HG03342 (cell line): ENCODE data around the gene FANCM.
"Not testable (repeated sequence)": the region's sequence is repeated elsewhere in the genome, so short reads cannot be mapped to it uniquely, and the experiment has no call there.

Experiments
- ATAC-seq: cut with Tn5 transposase; IDR thresholded peaks from one replicate; pipeline ENCODE4 v1.9.1; 2021; ENCODE audit warnings: mild to moderate bottlenecking, moderate library complexity; ENCODE audit not compliant: unreplicated experiment

Gene FANCM

DNA sequence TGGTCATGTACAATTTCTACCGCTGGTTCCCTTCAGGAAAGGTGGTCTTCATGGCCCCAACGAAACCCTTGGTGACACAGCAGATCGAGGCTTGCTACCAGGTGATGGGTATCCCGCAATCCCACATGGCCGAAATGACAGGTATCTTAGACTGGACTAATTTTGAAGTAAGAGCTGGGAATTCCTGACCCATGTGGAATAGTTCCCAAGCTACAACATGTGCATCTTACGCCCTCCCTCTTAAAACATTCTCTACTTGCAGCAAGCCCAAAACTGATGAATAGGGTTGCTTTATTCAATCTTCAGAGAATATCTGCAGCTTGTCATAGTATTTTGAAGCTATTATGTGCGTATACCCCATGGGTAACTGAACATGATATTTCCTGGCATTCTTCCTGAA, 669 bp downstream of the FANCM start:
- no peak for ATAC-seq

DNA sequence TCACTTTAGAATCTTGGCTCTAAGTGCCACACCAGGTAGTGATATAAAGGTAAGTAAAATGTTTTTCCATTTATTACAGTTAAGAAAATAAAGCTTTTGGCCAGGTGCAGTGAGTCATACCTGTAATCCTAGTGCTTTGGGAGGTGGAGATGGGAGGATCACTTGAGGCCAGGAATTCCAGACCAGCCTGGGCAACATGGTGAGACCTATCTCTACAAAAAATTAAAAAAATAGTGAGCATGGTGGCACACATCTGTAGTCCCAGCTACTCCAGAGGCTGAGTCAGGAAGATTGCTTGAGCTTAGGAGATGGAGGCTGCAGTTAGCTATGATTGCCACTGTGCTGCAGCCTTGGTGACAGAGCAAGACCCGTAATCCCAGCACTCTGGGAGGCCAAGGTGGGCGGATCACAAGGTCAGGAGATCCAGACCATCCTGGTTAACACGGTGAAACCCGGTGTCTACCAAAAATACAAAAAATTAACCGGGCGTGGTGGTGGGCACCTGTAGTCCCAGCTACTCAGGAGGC, 5.0 kb downstream of the FANCM start:
- ATAC-seq = no peak

DNA sequence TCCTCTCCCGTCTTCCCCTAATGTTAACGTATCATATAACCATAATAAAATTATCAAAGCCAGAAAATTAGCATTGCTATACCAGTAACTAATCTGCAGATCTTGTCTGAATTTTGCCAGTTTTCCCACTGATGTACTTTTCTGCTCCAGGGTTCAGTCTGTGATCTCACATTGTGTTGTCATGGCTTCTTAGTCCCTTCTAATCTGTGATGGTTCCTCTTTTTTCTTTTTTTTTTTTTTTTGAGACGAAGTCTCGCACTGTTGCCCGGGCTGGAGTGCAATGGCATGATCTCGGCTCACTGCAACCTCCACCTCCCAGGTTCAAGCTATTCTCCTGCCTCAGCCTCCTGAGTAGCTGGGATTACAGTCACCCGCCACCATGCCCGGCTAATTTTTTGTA, 6.4 kb downstream of the FANCM start:
- not testable (repeated sequence) for ATAC-seq

DNA sequence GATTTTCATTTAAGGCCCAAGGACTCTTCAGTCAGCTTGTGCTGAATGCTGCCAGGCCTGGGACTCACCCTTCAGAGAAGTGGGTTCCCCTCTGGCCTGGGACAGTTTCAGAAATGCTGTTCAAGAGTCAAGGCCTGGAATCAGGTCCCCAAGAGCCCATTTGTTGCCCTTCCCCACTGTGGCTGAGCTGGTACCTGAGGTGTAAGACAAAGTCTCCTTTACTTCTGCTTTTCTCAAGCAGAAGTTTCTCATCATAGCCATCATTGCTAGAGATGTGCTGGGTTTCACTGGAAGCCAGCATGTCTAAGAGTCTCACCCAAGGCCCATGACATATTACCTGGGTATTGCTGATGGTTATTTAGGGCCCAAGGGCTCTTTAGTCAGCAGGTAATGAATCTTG, 8.9 kb downstream of the FANCM start:
- ATAC-seq = no peak

DNA sequence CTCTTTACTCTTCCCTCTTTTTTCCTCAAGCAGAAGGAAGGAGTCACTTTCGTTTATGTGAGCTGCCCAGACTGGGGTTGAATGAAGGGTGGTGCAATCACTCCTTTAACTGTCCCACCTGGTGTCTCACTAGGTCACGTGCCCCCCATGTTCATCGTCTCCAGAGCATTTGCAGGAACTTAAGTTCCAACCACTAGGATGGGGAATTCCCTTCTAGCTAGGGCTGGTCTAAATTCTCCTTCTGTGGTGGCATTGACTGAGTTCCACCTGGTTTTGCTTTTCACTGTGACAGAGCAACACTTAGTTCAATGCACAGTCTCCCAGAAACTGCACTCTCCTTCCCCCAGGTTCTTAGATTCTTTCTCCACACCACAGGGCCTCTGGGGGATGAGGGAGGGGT, 9.5 kb downstream of the FANCM start:
- peak; percentile 50 for ATAC-seq

DNA sequence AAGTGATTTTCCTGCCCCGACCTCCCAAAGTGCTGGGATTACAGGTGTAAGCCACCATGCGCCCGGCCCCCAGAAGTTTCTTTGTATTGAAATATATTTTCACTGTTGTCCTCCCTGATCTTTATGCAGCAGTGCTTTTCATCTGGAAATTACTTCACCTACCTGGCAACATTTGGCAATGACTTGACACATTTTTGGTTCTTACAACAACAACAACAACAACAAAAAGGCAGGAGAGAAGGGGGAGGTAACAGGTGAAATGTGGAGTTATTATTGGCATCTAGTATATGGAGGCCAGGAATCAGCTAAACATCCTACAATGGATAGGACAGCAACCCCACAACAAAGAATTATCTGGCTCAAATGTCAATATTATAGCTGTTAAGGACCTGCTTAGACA, 13.9 kb downstream of the FANCM start:
- no peak for ATAC-seq

DNA sequence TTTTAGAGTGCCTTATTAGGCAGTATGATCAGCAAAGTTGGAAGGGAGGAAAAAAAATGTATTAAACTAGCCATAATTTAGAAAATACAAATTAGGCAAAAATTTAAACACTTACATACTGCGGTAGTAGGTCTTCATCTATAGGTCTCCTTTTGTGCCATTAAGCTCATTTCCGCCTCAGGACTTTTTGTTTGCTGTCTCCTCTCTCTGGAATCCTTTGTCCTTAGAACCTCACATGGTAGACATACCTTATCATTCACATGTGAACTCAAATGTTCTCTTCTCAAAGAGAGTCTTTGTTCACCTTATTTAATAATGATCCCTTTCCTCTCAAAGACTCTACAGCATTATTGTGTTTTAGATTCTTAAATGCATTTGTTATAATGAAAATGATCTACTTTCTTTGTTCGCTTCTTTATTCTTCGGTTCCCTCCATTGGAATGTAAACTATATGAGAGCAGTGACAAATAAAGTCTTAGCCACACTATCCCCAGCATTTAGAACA, 14.7 kb downstream of the FANCM start:
- no peak for ATAC-seq

DNA sequence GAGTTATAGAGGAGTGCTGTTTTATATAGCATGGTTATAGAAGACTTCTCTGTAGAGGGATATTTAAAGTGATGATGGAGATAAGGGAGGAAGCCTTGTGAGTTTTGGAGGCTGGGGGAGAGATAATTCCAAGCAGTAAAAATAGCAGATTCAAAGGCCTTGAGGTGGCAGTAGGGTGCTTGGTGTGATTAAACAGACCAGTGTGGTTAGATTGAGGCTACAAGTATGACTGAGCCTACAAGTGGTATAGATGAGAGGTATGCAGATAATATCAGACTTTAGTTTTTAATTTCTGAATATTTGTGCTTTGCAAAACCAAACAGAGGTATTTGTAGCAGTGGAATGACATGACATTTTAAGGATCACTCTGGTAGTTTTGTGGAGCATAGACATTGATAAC, 20.3 kb downstream of the FANCM start:
- ATAC-seq = no peak

DNA sequence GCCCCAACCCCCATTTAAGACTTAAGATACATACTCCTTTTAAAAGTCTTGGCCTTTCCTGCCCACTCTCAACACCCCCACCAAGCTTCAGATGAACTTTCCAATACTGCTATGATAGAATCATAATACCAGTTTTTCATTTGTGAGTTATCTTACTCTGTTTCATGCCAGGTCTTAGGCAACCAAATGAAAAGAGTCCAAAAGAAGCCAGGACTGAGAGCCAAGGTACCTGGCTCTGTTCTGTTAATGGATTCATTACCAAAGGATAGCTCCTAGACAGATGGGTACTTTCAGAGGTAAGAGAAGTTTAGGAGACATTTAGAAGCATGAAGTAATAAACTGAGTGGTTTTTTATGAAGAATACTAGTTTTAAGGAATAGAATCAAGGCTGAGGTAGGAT, 34.2 kb downstream of the FANCM start:
- no peak for ATAC-seq

DNA sequence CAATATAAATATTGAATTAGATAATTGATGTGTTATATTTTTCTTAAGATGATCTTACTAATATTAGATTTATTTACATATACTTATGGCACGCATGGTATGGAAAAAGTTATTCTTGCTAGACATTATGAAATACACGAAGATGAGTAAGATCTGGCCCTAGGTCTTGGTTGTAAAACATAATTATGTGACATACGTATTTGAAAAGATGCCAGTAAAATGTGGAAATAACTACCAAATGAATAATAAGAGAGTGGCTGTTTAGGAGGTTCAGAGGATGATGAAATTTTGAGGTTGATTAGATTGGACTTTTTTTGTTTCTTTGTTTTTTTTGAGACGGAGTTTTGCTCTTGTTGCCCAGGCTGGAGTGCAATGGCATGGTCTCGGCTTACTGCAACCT, 41.3 kb downstream of the FANCM start:
- ATAC-seq = no peak

DNA sequence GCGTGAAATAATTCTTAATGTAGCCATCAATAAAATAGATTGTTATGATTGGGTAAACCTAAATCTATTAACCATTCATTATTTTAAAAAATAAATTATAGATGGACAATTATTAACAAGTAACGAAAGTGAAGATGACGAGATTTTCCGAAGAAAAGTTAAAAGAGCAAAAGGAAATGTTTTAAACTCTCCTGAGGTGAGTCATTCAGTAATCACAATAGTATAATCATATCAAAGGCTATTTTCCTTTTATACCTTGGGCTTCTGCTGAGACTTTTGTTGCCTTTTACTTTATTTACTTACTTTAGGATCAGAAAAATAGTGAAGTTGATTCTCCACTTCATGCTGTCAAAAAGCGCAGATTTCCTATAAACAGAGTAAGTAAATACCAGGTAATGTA, 45.6 kb downstream of the FANCM start:
- ATAC-seq = no peak

DNA sequence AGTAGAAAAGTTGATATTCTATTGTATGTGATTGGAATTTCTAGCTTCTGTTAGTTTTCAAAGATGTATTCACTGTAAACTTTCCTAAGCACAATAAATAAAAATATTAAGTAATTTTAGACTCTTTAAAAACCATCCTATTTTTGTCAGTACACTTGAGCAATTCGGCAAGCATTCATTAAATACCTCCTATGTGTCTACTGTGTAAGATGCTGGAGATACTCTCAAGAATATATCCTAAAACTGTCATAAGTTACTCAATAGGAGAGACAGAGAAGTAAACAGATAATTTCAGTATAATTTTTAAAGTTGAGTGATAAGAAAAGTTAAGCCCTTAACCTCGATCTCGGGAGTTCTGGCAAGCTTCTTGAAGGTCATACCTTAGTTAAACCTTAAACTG, 46.1 kb downstream of the FANCM start:
- no peak for ATAC-seq

DNA sequence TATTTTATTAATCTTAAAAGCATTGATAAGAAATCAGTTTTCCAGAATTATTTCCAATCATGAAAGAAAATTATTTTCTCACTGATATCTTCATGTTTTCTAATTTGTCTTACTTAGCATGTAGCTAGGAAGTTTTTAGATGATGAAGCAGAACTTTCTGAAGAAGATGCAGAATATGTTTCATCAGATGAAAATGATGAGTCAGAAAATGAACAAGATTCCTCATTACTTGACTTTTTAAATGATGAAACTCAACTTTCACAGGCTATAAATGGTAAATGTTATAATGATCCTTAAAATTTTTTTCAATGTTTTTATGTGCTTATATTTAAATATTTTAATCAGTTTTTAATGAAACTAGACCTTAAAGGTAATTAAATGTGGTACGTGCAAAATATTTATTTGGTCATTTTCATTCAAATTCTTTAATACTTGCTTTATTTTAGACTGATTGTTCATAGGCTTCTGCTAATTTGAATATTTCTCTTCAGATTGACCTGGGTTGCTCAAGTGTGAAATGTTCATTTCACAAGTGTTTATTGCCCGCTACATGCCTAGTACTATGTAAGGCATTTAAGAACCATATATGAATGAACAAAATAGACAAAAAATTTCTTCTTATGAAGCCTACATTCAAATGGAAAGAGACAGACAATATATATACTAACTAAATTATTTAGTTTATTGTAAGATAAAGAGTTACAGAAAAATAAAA, 49.5 kb downstream of the FANCM start:
- ATAC-seq = no peak

DNA sequence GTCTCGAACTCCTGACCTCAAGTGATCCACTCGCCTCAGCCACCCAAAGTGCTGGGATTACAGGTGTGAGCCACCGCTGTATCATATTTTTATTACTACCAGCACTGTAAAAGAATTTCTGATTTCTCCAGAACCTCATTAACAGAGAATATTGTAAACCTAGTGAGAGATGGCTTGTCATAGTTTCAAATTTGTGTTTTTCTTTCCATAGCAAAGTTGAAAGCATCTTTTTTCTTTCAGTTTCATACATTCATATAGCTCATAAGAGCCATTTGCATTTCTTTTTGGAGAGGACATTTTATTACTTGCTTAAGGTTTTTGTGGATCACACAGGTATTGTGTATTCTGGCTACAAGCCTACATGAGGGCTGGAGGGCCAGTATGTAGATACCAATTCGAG, 59.2 kb downstream of the FANCM start:
- ATAC-seq = peak; percentile 45

DNA sequence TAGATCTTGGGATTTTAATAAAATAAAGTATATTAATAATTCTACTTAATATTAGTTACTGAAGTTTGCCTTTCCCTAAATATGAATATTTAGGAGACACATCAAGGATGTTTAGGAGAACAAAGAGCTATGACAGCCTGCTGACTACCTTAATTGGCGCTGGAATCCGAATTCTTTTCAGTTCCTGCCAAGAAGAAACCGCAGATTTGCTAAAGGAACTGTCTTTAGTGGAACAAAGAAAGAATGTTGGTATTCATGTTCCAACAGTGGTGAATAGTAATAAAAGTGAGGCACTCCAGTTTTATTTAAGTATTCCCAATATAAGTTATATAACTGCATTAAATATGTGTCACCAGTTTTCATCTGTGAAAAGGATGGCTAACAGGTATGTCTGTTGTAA, 62.8 kb downstream of the FANCM start:
- ATAC-seq = no peak

DNA sequence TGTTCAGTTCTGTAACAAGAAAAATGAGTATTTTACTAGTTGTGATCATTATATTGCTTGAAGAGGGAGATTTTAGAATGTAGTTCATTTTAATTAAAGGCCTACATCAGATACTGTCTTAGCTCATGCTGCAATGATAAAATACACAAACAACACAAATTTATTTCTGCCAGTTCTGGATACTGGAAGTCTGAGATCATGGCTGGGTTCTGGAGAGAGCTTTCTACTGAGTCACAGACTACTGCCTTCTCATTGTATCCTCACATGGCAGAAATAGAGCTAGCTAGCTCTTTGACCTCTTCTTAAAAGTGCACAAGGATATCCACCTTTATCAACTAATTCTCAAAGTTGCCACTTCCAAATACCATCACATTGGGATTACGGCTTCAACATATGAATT, 63.5 kb downstream of the FANCM start:
- ATAC-seq = no peak

DNA sequence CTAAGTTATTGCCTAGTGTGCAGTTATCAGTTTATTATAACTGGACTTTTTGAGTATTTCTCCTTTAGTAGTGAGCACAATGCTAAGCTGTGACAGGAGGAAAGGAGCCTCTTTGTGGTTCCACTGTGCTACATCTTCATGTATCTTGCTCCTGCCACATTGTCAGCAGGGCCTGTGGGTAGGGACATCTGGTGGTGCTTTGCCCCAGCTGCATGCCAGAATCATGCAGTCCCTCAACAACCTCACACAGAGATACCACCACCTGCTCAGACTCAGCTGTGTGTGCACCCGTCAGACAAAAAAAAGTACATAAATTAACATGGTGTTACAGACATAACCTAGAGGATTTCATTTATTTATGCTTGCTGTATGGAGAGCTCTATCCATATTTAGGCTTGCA, 66.2 kb downstream of the FANCM start:
- peak; percentile 68 for ATAC-seq

DNA sequence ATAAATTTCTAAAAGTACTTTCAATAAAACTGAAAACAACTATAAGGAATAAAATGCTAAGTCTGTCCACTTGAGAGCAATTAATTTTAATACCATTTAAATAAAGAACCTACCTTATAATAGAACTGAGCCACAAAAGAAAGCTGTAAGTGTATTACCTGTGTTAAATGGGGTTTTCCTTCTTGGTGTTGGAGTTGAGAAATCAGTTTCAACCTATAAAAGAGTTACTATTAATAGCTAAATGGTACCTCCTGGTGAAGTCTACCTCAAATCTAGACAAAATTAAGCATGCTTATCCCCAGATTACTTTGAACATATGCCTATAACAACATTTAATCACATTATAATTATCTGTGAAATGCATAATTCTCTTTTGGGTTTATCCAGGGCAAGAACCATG, 68.5 kb downstream of the FANCM start:
- no peak for ATAC-seq

DNA sequence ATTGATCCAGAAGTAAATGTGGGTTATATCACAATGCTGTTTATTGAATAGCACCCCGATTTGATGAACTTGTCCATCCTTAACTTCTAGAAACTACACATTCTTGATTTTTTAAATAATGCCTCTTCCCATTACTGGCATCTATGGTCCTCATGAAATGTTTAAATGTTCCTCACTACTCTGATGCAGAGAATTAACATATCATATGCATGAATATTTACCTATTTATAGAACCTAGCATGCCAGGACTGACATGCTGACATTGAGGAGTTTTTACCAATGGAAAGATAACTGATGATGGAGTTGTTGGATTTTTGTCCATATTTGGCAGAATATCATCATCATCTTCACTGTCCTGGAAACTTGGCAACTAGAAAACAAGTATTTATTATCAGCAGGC, 74.4 kb downstream of the FANCM start:
- no peak for ATAC-seq

DNA sequence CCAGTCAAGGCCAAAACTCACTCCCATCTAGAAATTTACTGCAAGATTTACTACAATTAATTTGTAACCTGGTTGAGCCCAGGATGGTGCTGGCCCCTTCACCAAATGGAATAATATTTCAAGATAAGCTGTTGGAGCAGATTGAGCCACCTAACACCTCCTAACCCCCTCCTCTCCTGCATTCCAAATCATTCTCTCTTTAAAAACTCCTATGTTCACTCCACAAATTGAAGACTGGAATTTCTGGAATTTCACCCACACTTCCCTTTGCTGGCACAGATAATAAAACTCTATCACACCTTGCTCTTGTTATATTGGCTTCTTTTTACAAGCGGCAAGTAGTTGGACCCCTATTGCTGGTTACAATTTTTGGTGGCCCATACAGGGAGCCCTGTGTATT, 75.6 kb downstream of the FANCM start:
- ATAC-seq = no peak

DNA sequence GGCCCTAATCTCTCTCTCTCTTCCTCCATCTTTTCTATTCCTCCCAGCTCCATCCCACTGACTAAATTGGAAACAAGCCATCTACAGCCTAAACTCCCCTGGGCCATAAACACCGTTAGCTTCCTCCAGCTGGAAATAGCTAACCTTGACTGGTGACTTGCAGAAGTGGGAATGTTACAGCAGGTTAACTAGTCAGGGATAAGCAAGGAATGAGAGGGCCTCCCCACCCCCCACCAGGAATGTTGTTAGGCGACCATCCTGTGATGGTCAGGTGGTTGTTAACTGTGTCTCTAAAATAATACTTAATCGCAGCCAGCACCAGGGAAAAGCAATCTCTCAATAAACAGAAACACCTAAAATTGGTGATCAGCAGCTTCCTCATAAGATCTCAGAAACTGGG, 76.5 kb downstream of the FANCM start:
- ATAC-seq = no peak

DNA sequence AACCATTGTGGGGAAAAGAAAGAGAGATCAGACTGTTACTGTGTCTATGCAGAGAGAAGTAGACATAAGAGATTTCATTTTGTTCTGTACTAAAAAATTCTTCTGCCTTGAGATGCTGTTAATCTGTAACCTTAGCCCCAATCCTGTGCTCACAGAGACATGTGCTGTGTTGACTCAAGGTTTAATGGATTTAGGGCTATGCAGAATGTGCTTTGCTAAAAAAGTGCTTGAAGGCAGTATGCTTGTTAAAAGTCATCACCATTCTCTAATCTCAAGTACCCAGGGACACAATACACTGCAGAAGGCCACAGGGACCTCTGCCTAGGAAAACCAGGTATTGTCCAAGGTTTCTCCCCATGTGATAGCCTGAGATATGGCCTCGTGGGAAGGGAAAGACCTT, 78.0 kb downstream of the FANCM start:
- not testable (repeated sequence) for ATAC-seq

DNA sequence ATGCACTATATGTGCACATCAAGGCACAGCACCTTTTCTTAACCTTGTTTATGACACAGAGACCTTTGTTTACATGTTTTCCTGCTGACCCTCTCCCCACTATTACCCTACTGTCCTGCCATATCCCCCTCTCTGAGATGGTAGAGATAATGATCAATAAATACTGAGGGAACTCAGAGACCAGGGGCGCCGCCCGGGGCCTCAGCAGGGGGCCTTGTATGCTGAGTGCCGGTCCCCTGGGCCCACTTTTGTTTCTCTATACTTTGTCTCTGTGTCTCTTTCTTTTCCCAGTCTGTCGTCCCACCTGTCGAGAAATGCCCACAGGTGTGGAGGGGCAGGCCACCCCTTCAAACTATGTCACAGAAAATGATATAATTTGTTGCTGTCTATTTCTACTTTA, 78.6 kb downstream of the FANCM start:
- ATAC-seq = not testable (repeated sequence)
